NCI-H1694 (cell line): ENCODE data around the gene ECEL1.

ENCODE experiments used
- DNase-seq: peaks from one replicate; lab custom pipeline; 2025; lab: John Stamatoyannopoulos, UW

ECEL1 gene

GRCh38 chr2:232522623-232523401, 35.2 kb upstream of the ECEL1 start:
- DNase-seq = no peak

- DNase-seq = peak; percentile 13
Measured at GRCh38 chr2:232521959-232522622, 34.5 kb upstream of the ECEL1 start.

- no peak for DNase-seq
Measured at GRCh38 chr2:232521098-232521497, 33.5 kb upstream of the ECEL1 start.

GRCh38 chr2:232520489-232520888, 32.9 kb upstream of the ECEL1 start:
- no peak for DNase-seq

GRCh38 chr2:232519581-232520438, 32.2 kb upstream of the ECEL1 start, which contains the start of gene PRSS56:
Gene PRSS56 (plus strand): TSS chr2:232520388. CDS start chr2:232520599, 211 bp downstream.
- no peak for DNase-seq

GRCh38 chr2:232518844-232519243, 31.2 kb upstream of the ECEL1 start:
- DNase-seq = no peak

GRCh38 chr2:232516551-232516950, 28.9 kb upstream of the ECEL1 start:
- no peak for DNase-seq

GRCh38 chr2:232515639-232516038, 28.0 kb upstream of the ECEL1 start:
- DNase-seq = no peak

GRCh38 chr2:232513353-232513752, 25.7 kb upstream of the ECEL1 start:
- DNase-seq = no peak

- no peak for DNase-seq
Measured at GRCh38 chr2:232512602-232513001, 25.0 kb upstream of the ECEL1 start.

- no peak for DNase-seq
Measured at GRCh38 chr2:232511336-232511890, 23.8 kb upstream of the ECEL1 start.

- DNase-seq = no peak
Measured at GRCh38 chr2:232508251-232508650, 20.6 kb upstream of the ECEL1 start.

GRCh38 chr2:232506709-232507108, 19.1 kb upstream of the ECEL1 start:
- no peak for DNase-seq

- no peak for DNase-seq
Measured at GRCh38 chr2:232505856-232506255, 18.2 kb upstream of the ECEL1 start.

GRCh38 chr2:232504438-232504837, 16.8 kb upstream of the ECEL1 start:
- DNase-seq = no peak

GRCh38 chr2:232503809-232504323, 16.2 kb upstream of the ECEL1 start:
- no peak for DNase-seq

GRCh38 chr2:232502911-232503808, 15.5 kb upstream of the ECEL1 start:
- DNase-seq = no peak

GRCh38 chr2:232502511-232502910, 14.9 kb upstream of the ECEL1 start:
- no peak for DNase-seq

- DNase-seq = no peak
Measured at GRCh38 chr2:232501794-232502390, 14.3 kb upstream of the ECEL1 start.

- no peak for DNase-seq
Measured at GRCh38 chr2:232501331-232501771, 13.7 kb upstream of the ECEL1 start.
